NCI-H748 treated with DMSO at 0.1 percent for 48 hours (cell line): Measurements from ENCODE around the gene PSD4.

ENCODE experiments used
- DNase-seq: peaks from one replicate; lab custom pipeline; 2025; lab: John Stamatoyannopoulos, UW

The PSD4 gene

GRCh38 chr2:113167962-113168340 is 5.8 kb upstream of the PSD4 start:
- DNase-seq = no peak

GRCh38 chr2:113169002-113169530 is 4.7 kb upstream of the PSD4 start:
- no peak for DNase-seq

DNA sequence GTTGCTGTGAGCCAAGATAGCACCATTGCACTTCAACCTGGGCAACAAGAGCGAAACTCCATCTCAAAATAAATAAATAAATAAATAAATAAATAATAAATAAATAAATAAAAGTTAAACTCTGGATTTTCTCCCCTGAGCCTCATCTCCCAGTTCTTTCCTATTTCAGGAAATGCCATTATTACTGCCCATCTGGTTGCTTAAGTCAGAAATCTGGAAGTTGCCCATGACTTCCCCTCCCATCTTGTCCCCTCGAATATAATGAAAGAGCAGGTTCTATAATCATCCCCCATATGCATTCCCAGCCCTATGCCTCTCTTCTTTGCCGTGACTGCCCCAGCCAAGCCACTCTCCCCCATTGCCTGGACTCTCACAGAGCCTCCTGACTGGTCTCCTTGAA is 4.2 kb upstream of the PSD4 start:
- DNase-seq = no peak

GRCh38 chr2:113171334-113172075 is 2.3 kb upstream of the PSD4 start:
- DNase-seq = no peak

GRCh38 chr2:113172721-113173541 is 840 bp upstream of the PSD4 start:
- no peak for DNase-seq

DNA sequence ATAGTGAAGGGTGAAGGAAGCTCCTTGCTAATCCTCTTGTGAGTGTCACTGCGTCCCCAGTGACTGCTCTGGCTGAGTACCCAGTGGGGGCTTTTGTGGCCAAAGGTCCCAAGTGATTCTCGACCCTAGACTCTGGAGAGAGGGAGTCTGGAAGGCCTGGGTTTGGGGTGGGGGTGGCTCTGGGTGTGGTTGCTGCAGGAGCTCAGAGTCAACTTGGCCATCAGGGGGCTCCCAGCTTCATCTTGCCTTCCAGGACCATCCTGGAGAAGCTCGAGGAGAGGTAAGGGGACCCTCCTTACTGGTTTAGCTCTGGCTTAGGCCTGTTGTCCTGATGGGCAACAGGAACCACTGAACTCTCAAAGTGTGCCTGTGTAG is 592 bp downstream of the PSD4 start:
- DNase-seq = no peak

DNA sequence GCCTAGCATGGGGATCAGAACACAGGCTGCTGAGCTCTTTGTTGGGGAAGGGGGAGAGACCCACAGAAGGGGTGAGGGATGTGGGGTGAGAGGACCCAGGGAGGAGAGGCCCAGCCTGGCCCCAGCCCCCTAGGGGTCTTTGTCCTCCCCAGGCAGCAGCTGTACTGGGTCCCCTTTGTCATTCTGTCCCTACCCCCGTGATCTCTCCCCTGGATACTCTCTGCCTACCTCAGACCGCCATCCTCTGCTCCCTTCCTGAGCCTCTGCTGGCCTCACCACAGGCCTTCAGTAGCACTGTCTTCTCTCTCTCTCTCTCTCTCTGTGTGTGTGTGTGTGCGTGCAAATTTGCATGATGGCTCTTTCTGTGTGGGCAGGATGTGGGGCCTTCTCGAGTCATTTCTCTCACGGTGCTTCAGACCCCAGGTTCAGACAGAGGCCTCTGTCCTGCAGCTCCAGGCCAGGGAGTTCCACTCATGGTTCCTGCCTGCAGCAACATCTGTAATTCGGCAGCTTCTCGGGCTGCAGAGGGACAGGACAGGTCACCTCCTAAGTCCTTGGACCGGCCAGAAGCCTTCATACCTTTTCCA is 1.4 kb downstream of the PSD4 start:
- no peak for DNase-seq

DNA sequence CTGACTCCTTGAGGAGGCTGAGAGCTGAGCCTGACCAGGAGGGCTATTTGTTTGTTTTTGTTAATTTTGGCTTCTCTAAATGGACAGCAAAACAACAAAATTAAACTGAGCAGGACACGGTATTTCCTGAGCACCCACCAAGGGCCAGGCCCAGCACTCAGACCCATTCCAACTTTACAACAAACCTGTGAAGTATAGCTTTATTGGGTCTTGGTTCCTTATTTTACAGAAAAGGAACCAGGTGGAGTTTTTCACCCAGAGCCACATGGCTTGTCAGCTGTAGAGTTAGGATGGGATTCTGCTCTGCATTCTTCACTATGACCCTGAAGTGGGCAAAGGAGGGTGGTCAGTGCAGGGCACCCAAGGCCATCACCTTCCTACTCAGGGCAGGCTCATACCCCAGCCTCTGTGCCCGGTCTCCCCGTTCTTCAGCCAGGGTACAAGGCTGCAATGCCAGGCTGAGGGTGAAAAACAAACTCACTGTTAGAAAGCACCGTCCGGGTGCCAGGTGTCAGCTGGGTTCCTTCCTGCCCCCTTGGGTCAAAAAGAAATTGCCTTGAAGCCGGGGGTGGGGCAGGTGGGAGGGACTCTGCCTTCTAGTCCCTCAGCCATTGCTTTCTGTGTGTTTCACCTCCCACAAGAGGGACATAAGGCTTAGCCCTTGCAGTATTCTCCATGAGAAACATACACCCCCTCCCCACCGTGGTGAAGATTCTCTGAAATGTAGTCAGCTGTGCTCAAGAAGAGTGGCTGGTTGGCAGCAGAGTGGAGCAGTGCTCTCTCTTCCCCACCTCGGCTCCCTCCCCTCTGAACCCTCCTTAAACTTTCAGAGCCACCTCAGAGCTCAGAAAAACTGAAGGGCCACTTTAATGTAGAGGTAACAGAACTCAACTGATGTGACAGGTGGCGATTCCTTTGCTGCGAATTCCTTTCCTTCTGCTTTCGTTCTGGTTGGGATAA is 2.2 kb downstream of the PSD4 start:
- DNase-seq = no peak

DNA sequence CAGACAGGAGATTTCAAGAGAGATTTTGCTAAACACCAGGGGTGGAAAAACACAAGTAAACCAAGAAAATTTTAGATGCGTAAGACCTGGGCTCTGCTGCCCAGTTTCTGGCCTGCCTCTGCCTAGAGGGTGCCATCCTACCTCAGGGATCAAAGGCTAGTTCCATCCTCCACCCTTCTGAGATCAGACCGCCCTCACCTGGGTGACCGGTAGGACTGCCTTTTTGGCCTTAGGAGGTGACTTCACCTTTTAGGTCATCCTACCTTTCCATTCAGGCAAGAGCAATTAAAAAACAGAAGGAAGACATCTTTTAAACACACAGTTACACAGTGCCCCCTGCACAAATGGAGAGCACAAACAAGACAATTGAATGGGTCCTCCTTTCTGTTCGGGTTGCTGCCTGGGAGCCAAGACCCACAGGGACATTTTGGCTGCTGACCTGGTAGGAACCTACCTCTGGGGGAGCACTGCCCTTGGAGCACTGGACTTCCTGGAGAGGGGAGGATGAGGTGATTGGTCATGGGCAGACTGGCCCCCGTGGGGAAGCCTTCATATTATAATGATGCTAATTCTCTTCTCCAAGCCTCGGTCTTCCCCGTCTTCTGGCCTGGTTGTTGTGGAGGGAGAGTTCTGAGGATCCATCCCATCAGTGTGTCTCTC is 3.1 kb downstream of the PSD4 start:
- no peak for DNase-seq

DNA sequence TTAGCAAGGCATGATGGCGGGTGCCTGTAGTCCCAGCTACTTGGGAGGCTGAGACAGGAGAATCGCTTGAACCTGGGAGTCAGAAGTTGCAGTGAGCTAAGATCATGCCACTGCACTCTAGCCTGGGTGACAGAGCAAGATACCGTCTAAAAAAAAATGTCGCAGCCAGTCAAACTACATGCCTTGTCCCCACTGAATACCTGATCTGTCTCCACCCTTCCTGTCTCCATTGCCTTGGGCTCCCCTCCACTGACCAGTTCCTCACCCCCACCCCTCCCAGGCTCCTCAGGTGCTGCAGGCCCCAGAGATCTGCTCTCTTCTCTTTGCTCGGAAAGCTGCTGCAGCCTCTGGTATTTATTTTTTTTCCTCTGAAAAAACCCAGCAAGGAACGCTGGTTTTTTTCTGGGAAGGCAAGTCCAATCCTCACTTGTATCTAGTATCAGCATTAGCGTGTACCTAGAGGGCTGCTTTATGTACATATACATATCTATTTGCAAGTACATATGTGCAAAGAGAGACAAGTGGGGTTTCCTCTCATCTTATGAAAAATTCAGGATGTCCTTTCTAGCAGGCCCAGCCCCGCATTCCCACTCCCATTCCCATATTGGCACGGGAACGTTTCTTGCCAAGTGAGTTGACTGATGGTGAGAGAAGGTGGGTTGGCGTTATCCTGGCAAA is 4.4 kb downstream of the PSD4 start:
- DNase-seq = no peak

GRCh38 chr2:113178891-113179290 is 5.1 kb downstream of the PSD4 start:
- no peak for DNase-seq

GRCh38 chr2:113179446-113180045 is 5.8 kb downstream of the PSD4 start:
- no peak for DNase-seq

- no peak for DNase-seq
Measured at GRCh38 chr2:113180131-113180946, 6.6 kb downstream of the PSD4 start.

- DNase-seq = no peak
Measured at GRCh38 chr2:113181258-113182051, 7.7 kb downstream of the PSD4 start.

- DNase-seq = no peak
Measured at GRCh38 chr2:113182471-113183260, 8.9 kb downstream of the PSD4 start.

- DNase-seq = no peak
Measured at GRCh38 chr2:113183264-113183663, 9.5 kb downstream of the PSD4 start.

DNA sequence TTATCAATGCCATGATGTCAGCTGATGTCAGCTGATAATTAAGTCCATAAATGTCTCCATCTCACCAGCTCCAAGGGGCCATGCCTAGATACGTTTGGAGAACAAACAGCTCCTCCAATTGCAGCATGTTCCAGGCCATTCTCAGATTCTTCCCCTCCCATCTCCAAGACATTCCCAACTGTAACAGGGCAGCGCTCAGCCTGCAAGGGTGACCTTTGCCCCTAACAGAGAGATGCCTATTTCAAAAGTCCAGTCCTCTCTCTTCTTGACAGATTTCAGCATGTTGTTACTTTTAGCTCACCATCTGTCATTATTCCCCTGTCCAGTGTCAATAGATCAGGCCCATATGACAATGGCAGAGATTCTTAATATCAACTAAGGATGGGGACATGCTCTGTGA is 9.9 kb downstream of the PSD4 start:
- DNase-seq = no peak
